Measurements from ENCODE around the gene PSMA1.
"Not testable (repeated sequence)": the region's sequence is repeated elsewhere in the genome, so short reads cannot be mapped to it uniquely, and the experiment has no call there.

The PSMA1 gene

DNA sequence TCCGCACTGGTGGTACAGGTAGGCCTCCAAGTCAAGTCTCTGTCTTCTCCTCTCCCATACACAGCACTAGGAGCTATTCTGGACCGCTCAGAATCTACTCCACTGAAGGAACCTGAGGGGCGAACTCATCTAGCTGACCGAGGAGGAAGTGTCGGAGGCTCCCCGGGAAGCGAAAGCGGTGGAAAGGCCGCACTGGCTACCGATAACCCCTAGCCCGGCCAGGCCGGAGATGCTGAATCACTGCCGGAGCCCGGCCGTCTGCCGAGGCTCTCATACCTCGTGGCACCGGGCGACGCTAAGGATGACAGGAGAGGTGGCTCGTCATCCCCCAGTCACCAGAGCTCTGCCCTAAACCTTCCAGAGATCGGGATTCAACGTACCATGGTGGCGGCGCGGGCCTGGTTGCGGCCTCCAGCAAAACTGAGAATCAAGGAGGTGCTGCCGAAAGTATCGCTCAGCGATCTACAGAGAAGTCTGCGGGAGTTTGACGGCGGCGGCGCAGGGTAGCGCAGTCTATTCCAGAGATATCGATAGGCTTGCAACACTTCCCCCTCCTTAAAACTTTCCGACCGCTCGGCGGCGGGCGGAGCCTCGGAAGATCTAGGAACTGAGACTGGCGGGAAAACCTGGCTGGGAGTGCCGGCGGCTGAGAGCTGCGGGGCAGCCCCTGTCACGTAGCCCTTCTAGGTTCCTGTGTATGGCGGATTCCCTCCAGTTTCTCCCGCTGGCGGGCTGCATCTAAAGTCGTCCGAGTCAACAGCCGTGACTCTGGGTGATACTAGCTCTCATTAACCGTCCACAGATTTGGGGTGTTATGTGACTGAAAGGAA lies at the start of gene PSMA1:
Gene PSMA1 (minus strand): TSS at position 470 of the 830 bp plus-strand sequence. CDS start 87 bp downstream, at position 383.
- peak; percentile 97 for DNase-seq

DNA sequence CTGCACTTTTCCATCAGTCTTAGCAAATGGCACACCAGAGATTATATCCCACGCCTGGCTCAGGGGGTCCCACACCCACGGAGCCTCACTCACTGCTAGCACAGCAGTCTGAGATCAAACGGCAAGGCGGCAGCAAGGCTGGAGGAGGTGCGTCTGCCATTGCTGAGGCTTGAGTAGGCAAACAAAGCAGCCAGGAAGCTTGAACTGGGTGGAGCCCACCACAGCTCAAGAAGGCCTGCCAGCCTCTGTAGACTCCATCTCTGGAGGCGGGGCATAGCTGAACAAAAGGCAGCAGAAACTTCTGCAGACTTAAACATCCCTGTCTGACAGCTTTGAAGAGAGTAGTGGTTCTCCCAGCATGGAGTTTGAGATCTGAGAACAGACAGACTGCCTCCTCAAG lies 49.3 kb upstream of the PSMA1 start:
- DNase-seq, result not testable (repeated sequence)

DNA sequence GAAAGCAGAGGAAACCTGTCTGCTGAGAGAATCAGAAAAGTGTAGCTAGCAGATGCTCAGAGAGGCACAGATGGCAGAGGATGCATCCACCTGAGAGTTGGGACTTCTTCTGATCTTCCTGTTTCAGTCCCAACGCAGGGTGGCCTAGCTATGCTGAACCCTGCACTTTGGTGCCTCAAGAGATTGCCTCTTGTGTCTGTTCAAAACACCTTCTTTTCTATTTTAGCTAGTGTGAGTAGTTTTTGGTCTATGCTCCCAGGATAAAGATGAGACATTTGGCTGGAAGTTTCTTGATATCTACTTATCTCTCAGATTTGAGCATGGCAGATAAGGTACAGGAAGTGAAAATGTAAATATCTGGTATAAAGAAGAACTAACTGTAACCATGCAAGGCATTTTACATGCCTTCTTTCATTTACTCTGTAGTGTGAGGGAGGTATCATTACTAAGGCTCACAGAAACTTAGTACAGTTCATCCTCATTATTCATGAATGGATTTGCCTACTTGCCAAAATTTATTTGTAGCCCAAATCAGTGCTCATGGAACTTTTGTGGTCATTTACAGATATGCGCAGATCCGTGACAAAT lies 47.0 kb upstream of the PSMA1 start:
- no peak for DNase-seq

DNA sequence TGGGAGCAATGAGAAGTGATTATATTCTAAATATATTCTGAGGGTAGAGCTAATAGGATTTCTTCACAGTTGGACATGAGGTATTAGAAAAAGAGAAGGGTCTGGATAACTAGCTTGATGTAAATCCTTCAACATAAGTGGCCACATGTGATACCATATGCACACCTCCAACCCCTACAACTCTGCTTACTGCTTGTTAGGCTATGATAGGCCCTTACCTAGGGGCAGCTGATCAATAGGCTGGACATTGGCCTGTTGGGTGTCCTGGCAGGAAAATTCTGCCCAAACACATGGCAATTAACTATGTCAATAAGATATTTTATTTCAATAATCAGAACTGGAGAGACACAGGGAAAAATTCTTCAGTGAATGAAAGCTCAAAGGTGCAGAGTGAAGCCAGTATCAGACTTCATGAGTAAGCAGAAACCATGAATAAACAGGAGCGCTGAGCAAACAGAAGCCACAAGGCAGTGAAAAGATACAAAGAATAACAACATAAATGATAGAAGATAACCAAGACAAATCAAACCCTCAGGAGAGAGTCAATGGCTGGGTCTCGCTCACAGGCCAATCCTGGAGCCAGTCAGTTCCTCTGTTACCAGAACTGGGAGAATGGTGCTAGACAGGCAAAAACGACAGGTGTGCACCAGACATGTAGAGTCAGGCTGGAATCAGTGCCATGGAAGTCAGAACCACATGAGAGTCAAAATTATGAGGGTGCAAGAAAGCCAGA lies 46.3 kb upstream of the PSMA1 start:
- no peak for DNase-seq

DNA sequence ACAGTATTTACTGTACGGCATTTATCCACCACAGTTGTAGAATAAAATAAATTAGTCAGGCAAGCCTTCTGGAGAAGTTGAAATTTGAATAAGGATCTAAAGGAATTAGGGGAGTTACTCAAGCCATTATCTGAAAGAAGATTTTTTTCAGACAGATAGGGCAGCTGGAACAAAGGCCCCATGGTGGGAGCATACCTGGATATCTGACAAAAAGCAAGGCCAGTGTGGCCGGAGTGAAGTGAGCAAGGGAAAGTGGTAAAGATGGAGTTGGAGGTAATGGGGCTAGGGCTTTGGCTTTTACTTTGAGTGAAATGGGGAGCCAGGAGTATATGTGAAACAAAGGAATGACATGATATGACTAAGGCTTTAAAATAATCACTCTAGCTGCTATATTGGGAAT lies 45.7 kb upstream of the PSMA1 start:
- DNase-seq, result no peak

DNA sequence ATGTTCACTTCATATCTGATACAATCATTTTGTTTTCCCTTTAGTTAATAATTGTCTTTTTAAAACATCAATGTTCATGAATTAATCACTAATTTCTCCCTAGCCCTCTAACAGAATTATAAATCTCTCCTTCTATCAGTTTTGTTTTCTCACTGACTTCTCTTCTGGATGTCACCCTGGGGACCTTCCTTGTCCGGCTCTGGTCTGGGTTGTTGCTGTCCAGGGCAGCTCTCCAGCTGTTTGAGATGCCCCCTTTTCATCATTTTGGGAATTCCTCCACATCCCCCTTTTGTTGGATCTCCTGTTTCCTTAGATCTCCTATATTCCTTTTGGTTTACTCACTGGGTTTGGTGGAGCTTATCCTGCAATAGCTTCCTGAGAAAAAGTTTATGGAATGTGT lies 35.6 kb upstream of the PSMA1 start:
- DNase-seq, result no peak

DNA sequence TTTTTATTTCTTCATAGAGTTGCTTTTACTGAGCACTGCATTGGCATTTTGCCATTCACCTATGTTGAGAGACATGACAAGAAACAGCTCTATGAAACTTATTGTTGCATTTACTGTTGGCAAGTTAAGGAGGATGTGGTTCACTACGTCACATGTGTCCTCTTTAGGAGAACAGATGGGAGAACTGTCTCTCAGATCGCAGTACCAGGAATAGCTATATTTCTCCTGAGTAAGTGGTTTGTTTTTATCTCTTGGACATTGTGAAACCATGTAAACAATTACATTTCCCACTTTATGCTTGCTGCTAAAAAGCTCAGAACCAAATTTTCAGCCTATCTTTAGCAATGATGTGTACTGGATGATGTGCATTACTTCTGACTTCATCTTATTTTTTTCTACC lies 34.8 kb upstream of the PSMA1 start:
- peak; percentile 42 for DNase-seq

DNA sequence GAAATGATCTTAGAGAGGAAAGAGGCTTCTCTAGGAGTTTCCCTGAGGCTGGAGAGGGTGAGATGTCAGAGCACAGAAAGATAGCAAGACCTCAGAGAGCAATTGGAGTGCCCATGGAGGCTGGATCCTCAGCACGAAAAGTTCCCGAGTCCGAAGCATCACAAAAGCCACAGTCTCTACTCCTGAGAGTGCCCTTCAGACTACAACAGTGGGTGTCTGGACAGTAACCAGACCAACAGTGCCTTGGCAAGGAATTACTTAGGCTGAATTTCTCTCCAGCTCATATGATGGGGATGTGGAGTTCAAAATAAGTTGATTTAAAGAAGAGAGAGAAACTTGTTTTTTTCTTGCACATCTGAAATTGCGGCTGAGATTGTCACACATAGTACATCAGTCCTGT lies 31.9 kb upstream of the PSMA1 start:
- no peak for DNase-seq

DNA sequence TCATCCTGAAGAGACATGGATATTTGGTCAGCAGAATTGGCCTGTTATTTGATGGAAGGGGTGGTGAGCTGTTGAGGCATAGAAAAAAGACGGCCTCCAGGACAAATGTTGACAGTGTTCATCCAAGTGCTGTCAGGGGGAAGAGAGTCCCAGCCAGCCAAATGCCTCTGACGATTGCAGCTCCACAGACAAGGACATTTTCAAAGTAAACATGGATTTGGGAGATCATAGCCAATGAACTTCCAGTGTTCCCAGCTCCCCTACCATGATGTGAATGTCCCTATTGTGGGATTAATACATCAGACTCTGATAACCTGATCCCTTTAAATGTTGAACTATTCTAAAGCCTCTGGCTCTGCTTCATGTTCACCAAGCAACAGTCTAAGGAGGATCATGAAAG lies 31.2 kb upstream of the PSMA1 start:
- DNase-seq, result no peak

DNA sequence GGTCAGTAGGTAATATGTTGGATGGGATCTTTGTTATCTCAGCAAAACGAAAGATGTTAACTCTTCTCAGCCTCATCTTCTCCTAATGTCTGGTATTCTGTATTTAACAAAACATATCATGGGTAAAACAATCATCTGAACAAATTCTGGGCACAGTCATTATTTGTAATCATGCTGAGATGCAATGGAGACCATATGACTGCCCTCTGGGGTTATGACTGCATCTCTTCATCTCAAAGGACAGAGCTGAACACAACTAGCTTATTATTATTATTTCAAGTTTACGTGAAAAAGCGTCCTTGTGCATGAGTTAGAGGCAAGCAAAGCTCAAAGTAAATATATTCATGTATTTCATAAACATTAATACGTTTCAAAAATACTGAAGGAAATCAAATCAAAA lies 29.7 kb upstream of the PSMA1 start:
- DNase-seq, result no peak

DNA sequence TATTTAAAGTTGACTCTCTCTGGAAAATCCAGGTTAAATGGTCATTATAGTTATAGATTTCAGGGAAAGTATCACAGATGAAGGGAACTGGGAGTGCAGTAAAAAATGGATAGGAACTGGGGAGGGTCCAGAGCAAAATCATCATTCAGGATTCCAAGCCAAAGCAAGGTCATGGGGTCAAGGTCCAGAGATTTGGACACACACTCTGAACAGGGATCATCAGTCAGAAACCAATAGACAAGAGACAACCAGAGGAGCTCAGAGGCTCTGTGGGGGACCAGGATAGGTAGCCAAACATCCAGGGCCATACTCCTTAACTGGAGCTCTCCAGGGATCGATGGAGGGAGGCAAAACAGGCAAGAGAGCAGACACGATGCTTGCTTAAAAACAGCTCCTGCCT lies 27.3 kb upstream of the PSMA1 start:
- DNase-seq, result no peak

DNA sequence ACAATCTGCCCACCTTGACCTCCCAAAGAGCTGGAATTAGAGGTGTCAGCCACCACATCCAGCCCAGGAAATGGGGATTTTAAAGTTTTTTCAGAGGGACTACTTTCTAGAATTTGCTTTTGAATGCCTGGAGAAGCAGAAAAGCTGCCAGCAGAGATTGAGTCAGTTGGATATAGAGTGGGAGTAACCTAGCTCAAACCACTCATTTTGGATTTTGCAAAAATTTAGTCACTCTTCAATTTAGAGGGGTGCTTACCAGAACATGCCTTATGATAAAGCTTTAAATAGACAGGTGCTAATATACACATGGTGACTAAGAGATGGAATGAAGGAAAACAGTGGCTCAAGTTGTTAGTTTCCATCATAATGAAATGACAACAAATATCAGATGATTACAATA lies 26.5 kb upstream of the PSMA1 start:
- no peak for DNase-seq

DNA sequence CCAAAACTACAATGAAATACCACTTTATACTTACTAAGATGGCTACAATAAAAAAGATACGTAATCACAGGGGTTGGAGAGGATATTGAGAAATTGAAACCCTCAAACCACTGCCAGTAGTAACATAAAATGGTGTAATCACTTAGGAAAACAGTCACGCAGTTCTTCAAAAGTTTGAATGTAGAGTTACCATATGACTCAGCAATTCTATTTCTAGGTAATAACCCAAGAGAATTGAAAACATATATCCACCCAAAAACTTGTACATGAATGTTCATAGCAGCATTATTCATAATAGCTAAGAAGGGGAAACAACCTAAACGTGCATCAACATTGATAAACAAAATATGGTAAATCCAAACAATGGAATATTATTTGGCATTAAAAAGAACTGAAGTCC lies 24.4 kb upstream of the PSMA1 start:
- no peak for DNase-seq

DNA sequence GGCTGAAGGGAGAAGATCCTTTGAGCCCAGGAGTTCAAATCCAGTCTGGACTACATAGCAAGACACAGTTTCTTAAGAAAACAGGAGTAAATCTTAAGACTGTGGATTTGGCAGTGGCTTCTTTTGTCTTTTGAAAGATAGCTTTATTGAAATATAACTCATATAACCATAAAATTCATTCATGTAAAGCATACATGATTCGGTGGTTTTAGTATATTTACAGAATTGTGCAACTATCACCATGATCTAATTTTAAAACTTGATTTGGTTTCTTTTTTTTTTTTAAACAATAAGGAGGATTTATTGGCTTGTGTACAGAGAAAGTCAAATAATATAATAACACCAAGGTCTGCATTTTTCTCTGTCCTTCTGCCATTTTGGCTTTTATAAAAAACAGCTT lies 23.1 kb upstream of the PSMA1 start:
- no peak for DNase-seq

DNA sequence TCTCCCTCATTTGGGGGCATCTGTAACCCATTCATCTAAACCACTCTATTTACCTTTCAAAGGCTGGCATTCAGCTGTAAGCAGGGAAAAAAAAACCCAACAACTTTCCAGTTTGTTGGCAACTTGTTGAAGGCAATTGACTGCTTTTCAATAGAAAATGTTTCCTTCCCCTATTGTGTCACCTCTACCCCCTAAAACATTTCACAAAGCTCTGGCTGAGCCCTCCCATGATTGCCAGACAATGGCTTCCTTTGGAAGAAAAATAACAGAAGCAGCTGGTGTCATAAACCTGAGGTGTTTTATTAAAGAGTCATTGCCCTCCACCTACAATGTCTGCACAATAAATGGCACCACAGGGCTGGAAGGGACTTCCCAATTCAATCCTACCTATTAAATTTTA lies 22.1 kb upstream of the PSMA1 start:
- DNase-seq, result peak; percentile 73

DNA sequence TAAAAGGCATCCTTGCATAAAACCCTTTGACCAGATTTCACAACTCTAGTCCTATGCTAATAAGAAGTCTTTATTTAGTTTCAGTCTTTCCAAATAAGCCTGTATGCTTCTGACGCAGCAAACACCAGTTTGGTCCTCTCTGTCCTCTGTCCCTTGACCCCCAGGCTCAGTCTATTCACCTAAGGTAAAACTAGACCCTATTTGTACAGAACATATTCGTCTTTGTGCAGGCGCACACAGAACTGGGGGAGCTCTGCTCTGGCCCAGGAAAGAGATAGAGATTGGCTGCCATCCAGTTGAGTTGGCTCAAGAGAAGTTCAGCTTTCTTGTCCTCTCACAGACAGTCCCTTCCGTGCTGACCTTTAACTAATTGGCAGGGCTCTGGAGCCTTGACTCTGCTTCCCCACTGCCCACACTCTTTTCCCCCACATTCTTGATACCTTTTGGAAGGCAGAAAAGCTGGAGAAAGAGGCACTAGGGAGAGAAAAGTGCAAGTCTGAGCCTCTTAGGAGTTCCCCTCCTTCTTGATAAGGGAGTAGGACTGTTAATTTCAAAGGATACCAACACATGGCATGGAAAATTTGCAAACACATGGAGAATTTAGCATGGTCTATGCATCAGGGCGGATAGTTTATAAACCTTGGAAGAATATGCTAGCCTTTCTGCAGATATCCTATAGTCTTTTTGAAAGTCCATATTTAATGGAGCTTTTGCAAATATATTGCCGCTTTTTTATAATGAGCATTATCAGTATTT lies 21.2 kb upstream of the PSMA1 start:
- peak; percentile 47 for DNase-seq

DNA sequence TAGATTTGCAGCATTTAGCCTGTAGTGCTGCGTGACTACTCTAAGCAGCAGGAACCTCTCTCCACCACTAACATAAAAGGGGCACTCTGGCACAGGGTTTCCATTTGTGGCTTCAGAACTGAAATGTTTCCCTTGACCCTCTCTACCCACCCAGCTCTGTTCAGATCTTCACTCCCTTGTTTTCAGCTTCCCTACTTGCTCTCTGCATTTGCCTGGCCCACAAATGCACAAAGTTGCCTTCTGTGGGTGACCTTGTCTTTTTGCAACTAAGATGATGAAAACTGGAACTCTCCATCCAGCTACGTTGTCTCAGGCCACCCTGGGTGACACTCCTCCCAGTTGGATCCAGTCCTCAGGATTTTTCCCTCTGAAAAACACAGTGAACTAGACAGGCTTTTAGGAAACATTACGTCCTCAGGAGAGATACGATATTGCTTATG lies 19.8 kb upstream of the PSMA1 start:
- no peak for DNase-seq

DNA sequence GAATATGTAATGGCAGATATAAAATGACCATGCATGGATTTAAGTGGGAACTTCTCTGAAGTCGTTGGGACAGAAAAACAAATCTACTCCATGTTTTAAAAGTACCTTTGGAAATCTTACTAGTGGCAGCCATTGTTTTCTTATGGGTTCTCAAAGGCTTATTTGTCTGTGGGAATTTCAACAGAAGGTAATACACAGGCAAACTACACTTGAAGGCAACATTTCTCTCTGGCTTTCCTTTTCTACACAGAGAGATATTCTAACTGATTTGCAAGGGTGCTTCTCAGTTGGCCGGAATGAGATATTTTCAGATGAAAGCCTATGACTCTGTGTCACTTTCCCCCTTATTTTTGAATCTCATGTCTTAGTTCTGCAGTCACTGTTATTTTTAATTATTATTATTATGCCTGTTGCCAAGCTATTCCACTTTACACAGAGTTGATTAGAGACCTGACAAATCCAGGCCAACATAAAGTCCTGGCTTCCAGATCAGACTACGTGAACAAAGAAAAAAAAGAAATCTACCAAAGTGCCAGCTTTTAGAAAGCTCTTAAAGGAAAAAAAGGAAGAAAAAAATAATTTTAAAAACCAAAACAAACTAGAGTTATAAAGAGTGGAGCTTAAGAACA lies 18.9 kb upstream of the PSMA1 start:
- peak; percentile 46 for DNase-seq

DNA sequence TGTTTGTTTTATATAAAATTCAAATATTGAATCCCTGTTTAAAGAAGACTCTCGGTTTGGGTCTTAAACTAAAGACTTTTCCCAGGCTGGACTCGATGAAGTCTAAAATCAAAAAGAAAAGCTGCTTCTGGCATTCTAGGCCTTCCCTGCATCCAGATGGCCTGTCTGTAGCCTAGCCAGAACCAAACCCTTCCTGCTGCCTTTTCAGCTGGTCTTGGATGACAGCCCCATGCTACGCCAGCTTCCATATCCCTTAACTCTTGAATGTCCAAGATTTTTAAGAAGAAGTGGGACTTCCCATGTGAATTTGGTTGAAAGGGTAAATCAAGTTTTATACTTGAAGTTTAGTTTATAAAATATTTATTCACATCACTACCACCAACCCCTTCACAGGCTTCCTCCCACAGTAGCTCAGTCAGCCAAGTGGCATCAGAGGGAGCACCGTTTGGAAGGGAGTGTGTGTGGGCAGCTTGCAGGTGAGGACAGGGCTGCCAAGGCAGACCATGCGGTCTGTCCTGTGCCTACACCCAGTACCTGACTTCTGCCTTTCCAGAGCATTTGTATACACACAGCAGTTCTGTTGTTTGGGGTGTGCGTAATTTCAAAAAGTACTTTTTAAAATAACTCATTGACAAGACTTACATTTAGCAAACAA lies 18.2 kb upstream of the PSMA1 start:
- peak; percentile 92 for DNase-seq

DNA sequence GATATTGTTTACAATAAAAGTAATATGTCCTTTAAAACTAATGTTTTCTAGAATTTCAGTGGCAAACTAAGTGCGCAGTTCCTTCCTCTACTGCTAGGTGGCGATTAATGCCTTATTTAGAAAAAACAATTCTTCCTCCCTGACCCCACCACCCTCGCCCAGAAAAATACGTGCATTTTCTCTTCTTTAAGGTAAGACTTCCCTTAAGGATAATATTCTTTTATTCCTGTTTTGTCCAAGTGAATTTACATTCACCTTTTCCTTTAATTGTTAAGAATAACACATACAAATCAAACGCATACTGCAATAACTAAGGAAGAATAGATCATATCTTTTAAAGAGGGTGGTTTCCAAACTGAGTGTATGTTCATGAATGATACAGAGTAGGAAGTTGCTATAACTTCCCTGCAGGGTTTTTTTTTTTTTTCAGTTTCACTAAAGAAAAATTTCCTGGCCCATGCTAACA lies 17.0 kb upstream of the PSMA1 start:
- DNase-seq, result peak; percentile 42

DNA sequence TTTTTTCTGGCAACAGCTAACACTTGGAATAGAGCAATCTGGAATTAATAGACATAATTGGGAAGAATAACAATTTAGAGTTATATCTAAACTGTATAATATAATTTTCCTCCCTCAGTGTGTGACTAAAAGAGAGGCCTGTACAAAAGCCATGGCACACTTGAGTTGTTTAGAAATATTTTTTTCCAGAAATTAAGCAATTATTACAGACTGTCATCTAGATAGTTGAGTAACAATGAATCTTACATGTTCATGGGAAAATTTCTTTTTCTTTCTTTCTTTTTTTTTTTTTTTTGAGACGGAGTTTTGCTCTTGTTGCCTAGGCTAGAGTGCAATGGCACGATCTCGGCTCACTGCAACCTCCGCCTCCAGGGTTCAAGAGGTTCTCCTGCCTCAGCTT lies 15.0 kb upstream of the PSMA1 start:
- not testable (repeated sequence) for DNase-seq

DNA sequence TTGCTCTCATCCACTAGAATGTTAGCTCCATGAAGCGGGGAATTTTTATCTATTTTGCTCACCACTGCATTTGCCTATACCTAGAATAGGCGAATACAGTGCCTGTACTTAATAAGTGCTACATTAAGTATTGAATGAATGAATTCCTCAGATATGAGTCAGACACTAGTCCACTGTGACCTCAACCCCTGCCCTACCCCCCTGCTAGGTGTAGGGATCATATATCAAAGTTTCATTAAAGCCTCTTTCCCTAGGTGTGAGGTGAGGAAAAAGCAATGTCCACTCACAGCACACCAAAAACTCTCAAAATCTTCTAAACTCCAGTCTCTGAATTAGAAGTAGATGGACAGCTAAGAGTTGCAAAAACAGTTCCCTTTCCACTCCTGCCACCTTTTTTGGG lies 9.8 kb upstream of the PSMA1 start:
- DNase-seq, result no peak
